GM18505 (cell line): ENCODE results near the gene CCDC9B.

ENCODE experiments used
- ATAC-seq: cut with Tn5 transposase; IDR thresholded peaks from one replicate; pipeline ENCODE4 v1.9.1; 2021; ENCODE audit not compliant: unreplicated experiment
- POLR2A ChIP-seq: IDR thresholded peaks from 4 replicates; pipeline ENCODE4 v1.6.1; 2011; ENCODE audit warnings: borderline replicate concordance; ENCODE audit not compliant: insufficient read depth, insufficient read length; ENCODE audit errors: extremely low read depth

The CCDC9B gene

GRCh38 chr15:40296561-40297230, 44.0 kb downstream of the CCDC9B start:
- ATAC-seq, result no peak
- no peak for TF ChIP-seq POLR2A

DNA sequence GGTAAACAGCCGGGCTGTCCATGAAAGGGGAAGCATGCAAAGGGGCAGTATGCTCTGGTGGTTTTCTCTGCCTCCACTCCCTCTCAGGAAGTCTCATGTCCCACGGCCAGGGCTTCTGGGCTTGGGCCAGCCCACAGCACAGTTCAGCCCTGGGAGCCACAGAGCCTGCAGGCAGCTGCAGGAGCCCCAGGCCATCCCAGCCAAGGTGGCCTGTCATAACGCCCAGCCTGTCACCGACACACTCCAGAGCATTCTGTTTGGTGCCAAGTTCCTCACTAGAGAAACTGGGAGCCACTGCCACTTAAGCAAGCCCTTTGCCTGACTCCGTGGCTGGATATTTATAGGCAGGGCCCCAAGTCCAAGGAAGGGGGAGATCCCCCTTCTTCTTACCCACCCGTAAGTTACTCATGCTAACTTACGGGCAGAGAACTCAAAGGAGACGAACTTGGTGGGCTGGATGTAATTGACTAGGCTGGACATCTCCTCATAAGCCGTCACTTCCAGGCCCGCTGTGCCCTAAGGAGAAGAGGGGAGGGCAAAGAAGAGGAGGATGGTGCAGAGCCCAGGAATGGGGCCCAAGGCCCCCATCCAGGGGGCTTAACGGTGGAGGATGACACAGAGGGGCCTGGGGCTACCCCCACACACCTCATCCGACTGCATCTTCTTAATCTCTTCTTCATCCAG, 44.7 kb downstream of the CCDC9B start:
- no peak for ATAC-seq
- TF ChIP-seq POLR2A, result no peak

GRCh38 chr15:40295297-40295696, 45.4 kb downstream of the CCDC9B start:
- no peak for TF ChIP-seq POLR2A
- no peak for ATAC-seq

DNA sequence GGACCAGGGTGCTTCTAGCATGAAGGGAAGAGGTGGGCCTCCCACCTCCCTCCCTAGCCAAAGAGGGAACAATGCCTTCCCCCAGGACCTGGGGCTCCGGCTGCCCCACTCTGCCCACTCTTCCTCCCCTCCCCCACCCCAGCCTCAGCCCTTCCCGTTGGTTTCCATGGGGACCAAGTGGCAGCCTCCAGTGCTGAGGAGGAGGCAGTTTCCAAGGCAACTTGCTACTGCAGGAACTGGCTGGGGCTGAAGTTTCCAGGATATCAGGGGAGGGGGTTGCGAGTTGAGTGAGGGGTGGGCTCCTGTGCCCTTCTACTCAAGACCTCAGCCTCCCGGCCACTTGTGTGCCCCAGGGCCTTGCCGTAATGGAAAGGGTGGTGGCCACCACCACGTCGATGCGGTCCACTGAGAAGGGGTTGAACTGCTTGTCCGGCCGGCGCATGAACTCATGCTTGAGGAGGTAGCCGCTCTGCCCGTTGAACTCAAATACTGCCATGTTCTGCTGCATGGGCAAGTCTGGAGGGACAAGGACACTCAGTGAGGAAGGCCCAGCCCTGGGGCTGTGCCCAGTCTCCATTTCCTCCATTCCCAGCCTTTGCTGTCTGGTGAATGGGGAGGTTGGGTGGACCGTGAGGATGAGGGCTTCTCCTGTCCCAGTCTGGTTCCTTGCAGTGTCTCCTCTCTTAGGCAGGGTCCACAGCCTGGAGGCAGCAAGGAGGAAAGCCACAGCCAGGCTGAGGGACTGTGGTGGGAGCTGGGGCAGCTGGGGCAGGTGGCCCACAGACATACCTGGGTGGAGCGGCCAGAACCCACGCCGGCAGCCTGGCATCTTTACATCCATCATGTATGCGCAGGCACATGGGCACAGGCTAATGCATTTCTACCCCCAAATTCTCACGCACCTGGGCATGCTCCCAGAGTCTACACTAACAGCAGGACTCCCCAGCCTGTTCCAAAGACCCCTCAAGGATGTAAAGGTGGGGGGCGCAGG, 46.5 kb downstream of the CCDC9B start:
- no peak for TF ChIP-seq POLR2A
- ATAC-seq, result no peak

- ATAC-seq, result no peak
- no peak for TF ChIP-seq POLR2A
Observed at GRCh38 chr15:40293006-40293405, 47.7 kb downstream of the CCDC9B start.

- ATAC-seq, result no peak
- TF ChIP-seq POLR2A, result no peak
Observed at GRCh38 chr15:40292246-40292645, 48.5 kb downstream of the CCDC9B start.

DNA sequence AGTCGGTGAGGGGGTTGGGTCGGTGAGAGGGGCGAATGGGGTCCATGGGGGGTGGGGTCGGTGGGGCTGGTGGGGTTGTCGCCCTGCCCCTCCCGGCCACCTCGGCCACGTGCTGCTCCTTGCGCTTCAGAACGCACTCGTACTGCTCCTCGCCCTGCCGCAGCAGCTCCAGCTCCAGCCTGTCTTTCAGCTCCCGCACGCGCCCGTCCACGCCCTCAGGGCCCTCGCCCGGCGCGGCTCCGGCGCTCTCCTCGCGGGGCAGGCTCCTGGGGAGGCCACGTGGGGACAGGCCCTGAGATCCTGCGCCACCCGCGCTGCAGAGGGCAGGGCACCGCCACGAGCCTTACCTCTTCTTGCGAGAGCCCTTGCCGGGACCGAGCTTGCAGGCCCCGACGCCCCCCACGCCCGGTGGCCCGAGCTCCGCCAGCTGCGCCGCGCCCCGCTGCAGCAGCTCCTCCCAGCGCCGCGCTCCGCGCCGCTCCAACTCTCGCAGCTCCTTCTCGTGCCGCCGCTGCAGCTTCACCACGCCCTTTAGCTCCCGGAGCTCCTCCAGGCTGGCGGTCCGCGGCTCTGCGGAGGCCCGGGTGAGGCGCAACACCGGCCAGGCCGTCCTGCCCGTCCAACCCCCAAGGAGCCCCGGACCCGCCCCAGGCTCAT, 49.7 kb downstream of the CCDC9B start:
- TF ChIP-seq POLR2A, result no peak
- no peak for ATAC-seq

GRCh38 chr15:40290545-40290917, 50.2 kb downstream of the CCDC9B start:
- no peak for TF ChIP-seq POLR2A
- no peak for ATAC-seq

DNA sequence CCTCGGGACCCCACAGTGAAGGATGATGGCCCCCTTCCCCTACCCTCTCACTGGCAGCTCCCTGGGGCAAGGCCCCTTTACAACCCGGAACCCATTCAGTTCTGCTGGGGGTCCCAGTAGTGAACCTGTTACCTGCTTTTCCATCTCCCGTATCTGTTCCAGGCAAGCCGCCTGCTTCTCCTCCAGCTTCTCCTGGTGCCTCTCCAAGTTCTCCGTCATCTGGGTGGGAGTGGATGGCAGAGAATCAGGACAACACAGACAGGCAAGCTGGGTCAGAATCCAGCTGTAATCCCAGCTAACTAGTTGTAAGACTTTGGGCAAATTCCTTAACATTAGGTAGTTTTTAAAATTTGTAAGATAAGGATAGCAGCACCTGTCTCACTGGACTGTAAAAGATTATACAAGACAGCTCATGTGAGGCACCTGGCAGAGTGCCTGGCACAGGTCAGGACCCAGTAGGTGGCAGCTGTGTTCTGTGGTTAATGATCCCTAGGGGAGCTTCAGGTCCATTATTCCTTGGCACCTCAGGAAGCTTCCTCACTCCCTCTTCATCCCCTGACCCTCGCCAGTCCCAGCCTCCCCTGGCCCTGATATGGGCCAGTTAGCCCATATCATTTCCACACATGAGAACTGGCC, 51.5 kb downstream of the CCDC9B start:
- no peak for ATAC-seq
- no peak for TF ChIP-seq POLR2A

DNA sequence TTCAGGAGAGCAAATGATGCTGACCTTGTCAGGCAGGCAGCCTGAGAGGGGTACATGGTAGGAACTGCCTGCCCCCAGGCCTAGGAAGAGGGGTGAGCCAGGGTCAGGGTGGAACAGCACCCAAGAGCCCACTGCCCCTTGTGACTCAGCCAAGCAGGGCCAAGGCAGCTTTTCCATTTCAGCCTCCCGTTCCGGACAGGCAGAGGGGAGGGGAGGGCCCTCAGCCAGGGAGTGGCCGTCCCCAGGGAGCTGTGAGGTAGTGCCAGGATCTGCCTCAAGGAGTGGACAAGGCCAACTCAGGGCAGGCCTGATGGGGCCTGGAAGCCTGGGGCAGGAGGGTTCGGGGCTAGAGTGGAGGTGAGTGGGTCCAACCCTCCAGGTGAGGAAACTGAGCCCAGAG, 52.8 kb downstream of the CCDC9B start:
- no peak for TF ChIP-seq POLR2A
- no peak for ATAC-seq

DNA sequence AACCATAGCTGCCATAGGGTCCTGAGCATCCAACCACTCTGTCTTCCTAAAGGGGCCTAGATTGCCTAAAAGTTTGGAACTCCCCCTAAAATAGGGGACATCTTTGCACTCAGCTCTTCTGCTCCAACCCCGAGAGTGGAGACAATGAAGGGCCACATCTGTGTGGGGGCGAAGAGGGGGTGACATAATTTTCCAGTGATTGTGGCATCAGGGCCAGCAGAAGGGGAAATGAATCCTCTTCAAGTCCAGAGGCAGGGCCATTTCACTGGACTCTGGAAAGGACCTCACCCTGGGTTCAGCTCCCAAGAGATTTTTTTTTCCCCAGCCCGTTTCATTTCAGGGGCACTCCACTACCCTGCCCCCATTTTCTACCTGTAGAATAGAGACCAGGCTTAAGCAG, 53.2 kb downstream of the CCDC9B start:
- no peak for ATAC-seq
- TF ChIP-seq POLR2A, result no peak

DNA sequence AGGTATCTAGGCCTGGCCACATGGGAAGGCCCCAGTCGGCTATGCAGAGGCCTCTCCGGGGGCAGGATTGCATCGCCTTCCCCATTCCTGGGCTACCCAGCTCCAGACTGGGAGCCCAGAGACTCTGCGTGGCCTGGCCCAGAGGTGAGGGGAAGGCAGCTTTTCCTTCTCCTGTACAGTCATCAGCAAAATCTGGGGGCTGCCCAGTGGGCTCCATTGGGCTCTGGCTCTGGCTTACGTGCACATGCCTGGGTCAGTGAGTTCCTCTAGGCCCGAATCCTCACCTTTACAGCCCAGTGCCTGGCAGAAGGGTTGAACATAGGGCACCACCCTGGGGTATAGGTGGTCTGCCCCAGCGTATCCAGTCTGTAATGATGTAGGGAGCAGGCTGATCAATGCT, 53.9 kb downstream of the CCDC9B start:
- no peak for ATAC-seq
- no peak for TF ChIP-seq POLR2A
